Measurements from ENCODE around the gene VAV2.
"Not testable (repeated sequence)": the region's sequence is repeated elsewhere in the genome, so short reads cannot be mapped to it uniquely, and the experiment has no call there.

VAV2 gene

GRCh38 chr9:133963166-133963565 lies 29.0 kb downstream of the VAV2 start:
- Histone ChIP-seq H3K27ac (ENCODE audit: low read depth, low read length) (no peak overlapping the region), H3K27me3 (ENCODE audit: insufficient read depth, low read length) (no peaks in the 10 kb centered on the region), H3K4me3 (ENCODE audit: low read depth, low read length) (no peak overlapping the region), H3K79me2 (ENCODE audit: control insufficient read depth, insufficient read depth, low read length, unreplicated experiment) (peaks cover 63% of the 10 kb centered on the region), H2AFZ (ENCODE audit: low read length, unreplicated experiment) (no peak overlapping the region), H3K4me1 (ENCODE audit: control insufficient read depth, insufficient read depth, low read length, unreplicated experiment) (no peaks in the 10 kb centered on the region), H3K36me3 (ENCODE audit: insufficient read depth, low read length) (no peaks in the 10 kb centered on the region)

- H3K27ac ChIP-seq (ENCODE audit: low read depth, low read length) = no peak overlapping the region
- no peaks in the 10 kb centered on the region for H3K27me3 ChIP-seq (ENCODE audit: insufficient read depth, low read length)
Measured at GRCh38 chr9:133962341-133962740, 29.8 kb downstream of the VAV2 start.

GRCh38 chr9:133961226-133962165 lies 30.6 kb downstream of the VAV2 start:
- no peaks in the 10 kb centered on the region for H3K36me3 ChIP-seq (ENCODE audit: insufficient read depth, low read length)
- H3K4me3 ChIP-seq (ENCODE audit: low read depth, low read length) = no peak overlapping the region
- peaks cover 64% of the 10 kb centered on the region for H3K79me2 ChIP-seq (ENCODE audit: control insufficient read depth, insufficient read depth, low read length, unreplicated experiment)
- no peak overlapping the region for H2AFZ ChIP-seq (ENCODE audit: low read length, unreplicated experiment)
- no peak overlapping the region for H3K27ac ChIP-seq (ENCODE audit: low read depth, low read length)
- H3K4me1 ChIP-seq (ENCODE audit: control insufficient read depth, insufficient read depth, low read length, unreplicated experiment) = peaks cover 10% of the 10 kb centered on the region
- no peaks in the 10 kb centered on the region for H3K27me3 ChIP-seq (ENCODE audit: insufficient read depth, low read length)

More at GRCh38 chr9:133962341-133962740, 29.8 kb downstream of the VAV2 start:
- Histone ChIP-seq H3K79me2 (ENCODE audit: control insufficient read depth, insufficient read depth, low read length, unreplicated experiment) (peaks cover 60% of the 10 kb centered on the region), H3K36me3 (ENCODE audit: insufficient read depth, low read length) (no peaks in the 10 kb centered on the region), H3K4me1 (ENCODE audit: control insufficient read depth, insufficient read depth, low read length, unreplicated experiment) (peaks cover 2% of the 10 kb centered on the region), H2AFZ (ENCODE audit: low read length, unreplicated experiment) (no peak overlapping the region), H3K4me3 (ENCODE audit: low read depth, low read length) (no peak overlapping the region)

GRCh38 chr9:133960568-133961129 lies 31.5 kb downstream of the VAV2 start:
- Histone ChIP-seq H3K4me1 (ENCODE audit: control insufficient read depth, insufficient read depth, low read length, unreplicated experiment) (peaks cover 17% of the 10 kb centered on the region), H3K27ac (ENCODE audit: low read depth, low read length) (no peak overlapping the region), H2AFZ (ENCODE audit: low read length, unreplicated experiment) (no peak overlapping the region), H3K27me3 (ENCODE audit: insufficient read depth, low read length) (no peaks in the 10 kb centered on the region), H3K4me3 (ENCODE audit: low read depth, low read length) (no peak overlapping the region), H3K79me2 (ENCODE audit: control insufficient read depth, insufficient read depth, low read length, unreplicated experiment) (peaks cover 67% of the 10 kb centered on the region), H3K36me3 (ENCODE audit: insufficient read depth, low read length) (no peaks in the 10 kb centered on the region)

- Histone ChIP-seq H3K4me1 (ENCODE audit: control insufficient read depth, insufficient read depth, low read length, unreplicated experiment) (peaks cover 17% of the 10 kb centered on the region), H3K4me3 (ENCODE audit: low read depth, low read length) (no peak overlapping the region), H3K27ac (ENCODE audit: low read depth, low read length) (no peak overlapping the region), H2AFZ (ENCODE audit: low read length, unreplicated experiment) (no peak overlapping the region), H3K79me2 (ENCODE audit: control insufficient read depth, insufficient read depth, low read length, unreplicated experiment) (peaks cover 67% of the 10 kb centered on the region), H3K27me3 (ENCODE audit: insufficient read depth, low read length) (no peaks in the 10 kb centered on the region), H3K36me3 (ENCODE audit: insufficient read depth, low read length) (no peaks in the 10 kb centered on the region)
Measured at GRCh38 chr9:133959966-133960567, 32.1 kb downstream of the VAV2 start.

DNA sequence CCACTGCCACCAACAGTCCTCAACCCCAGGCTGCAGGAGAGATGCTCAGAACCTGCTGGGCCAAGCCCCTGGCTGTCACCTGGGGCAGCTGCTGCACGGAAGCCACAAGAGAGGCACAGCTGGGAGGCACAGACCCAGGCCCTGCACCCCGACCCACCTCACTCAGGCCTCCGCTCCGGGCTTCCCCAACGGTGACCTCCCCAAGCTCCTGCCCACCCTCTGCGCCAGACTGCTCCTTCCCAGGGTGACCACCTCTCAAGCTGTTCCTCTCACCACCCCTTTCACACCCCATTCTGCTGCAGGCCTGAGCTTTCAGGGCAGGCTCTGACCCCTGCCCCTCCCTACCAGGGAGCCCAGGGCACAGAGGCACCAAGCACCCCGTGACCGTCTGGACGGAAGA lies 33.0 kb downstream of the VAV2 start:
- peaks cover 59% of the 10 kb centered on the region for H3K79me2 ChIP-seq (ENCODE audit: control insufficient read depth, insufficient read depth, low read length, unreplicated experiment)
- no peak overlapping the region for H3K4me3 ChIP-seq (ENCODE audit: low read depth, low read length)

GRCh38 chr9:133958756-133959155 lies 33.4 kb downstream of the VAV2 start:
- Histone ChIP-seq H3K79me2 (ENCODE audit: control insufficient read depth, insufficient read depth, low read length, unreplicated experiment) (peaks cover 59% of the 10 kb centered on the region), H2AFZ (ENCODE audit: low read length, unreplicated experiment) (no peak overlapping the region), H3K27me3 (ENCODE audit: insufficient read depth, low read length) (no peaks in the 10 kb centered on the region), H3K4me3 (ENCODE audit: low read depth, low read length) (no peak overlapping the region), H3K27ac (ENCODE audit: low read depth, low read length) (no peak overlapping the region), H3K36me3 (ENCODE audit: insufficient read depth, low read length) (no peaks in the 10 kb centered on the region), H3K4me1 (ENCODE audit: control insufficient read depth, insufficient read depth, low read length, unreplicated experiment) (peaks cover 17% of the 10 kb centered on the region)

More for the DNA sequence above, 33.0 kb downstream of the VAV2 start:
- peaks cover 17% of the 10 kb centered on the region for H3K4me1 ChIP-seq (ENCODE audit: control insufficient read depth, insufficient read depth, low read length, unreplicated experiment)
- no peaks in the 10 kb centered on the region for H3K36me3 ChIP-seq (ENCODE audit: insufficient read depth, low read length)
- no peak overlapping the region for H3K27ac ChIP-seq (ENCODE audit: low read depth, low read length)
- H3K27me3 ChIP-seq (ENCODE audit: insufficient read depth, low read length) = no peaks in the 10 kb centered on the region
- H2AFZ ChIP-seq (ENCODE audit: low read length, unreplicated experiment) = no peak overlapping the region

GRCh38 chr9:133957772-133958171 lies 34.4 kb downstream of the VAV2 start:
- not testable (repeated sequence) for H3K36me3 ChIP-seq (ENCODE audit: insufficient read depth, low read length); H3K4me3 ChIP-seq (ENCODE audit: low read depth, low read length); H3K27ac ChIP-seq (ENCODE audit: low read depth, low read length); H3K27me3 ChIP-seq (ENCODE audit: insufficient read depth, low read length); H2AFZ ChIP-seq (ENCODE audit: low read length, unreplicated experiment)
- peaks cover 50% of the 10 kb centered on the region for H3K79me2 ChIP-seq (ENCODE audit: control insufficient read depth, insufficient read depth, low read length, unreplicated experiment)
- peaks cover 17% of the 10 kb centered on the region for H3K4me1 ChIP-seq (ENCODE audit: control insufficient read depth, insufficient read depth, low read length, unreplicated experiment)

DNA sequence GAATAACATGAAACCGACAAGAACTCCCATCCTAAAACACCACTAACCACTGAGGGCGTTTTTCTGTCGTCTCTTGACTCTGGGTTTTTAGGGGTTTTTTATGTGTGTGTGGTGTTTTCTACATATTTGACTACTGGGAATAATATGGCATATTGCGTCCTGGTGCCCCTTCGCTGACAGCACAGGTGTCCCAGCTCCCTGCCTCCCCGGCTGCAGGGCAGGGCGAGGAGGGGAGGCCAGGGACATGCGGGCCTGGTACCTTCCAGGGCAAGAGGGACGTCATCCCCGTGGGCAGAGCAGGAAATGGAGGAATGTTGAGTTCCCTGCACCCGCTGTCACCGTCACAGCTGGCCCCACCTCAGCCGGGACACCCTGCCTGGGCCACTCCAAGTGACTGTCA lies 34.8 kb downstream of the VAV2 start:
- Histone ChIP-seq H3K4me1 (ENCODE audit: control insufficient read depth, insufficient read depth, low read length, unreplicated experiment) (peaks cover 17% of the 10 kb centered on the region), H3K27me3 (ENCODE audit: insufficient read depth, low read length) (no peaks in the 10 kb centered on the region), H3K27ac (ENCODE audit: low read depth, low read length) (no peak overlapping the region), H3K79me2 (ENCODE audit: control insufficient read depth, insufficient read depth, low read length, unreplicated experiment) (peaks cover 48% of the 10 kb centered on the region), H3K4me3 (ENCODE audit: low read depth, low read length) (no peak overlapping the region), H2AFZ (ENCODE audit: low read length, unreplicated experiment) (no peak overlapping the region), H3K36me3 (ENCODE audit: insufficient read depth, low read length) (no peaks in the 10 kb centered on the region)

DNA sequence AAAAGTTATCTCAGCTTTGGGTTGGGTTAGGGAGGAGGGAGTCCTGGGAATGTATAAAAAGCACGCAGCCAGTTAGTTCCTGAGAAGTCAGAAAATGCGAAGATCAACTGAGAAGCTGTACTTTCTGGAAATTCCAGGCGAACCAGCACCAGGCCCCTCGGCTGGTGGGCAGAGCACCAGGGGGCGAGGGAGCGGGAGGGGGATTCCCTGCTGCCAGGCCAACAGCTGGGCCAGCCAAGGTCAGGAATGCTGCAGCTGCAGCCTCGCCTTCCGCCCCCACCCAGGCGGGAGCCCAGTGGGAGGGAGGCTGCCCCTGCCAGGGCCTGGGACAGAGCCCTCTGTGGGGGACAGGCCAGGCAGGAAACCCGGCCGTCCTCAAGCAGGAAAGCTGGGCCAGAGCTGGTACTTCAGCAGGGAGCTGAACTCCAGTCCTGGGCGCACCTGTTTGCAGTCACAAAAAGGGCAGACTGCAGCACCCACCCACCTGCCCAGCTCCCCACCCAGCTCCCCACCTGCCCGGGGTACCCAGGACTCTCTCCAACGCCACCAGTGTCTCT lies 35.5 kb downstream of the VAV2 start:
- Histone ChIP-seq H2AFZ (ENCODE audit: low read length, unreplicated experiment) (no peak overlapping the region), H3K4me1 (ENCODE audit: control insufficient read depth, insufficient read depth, low read length, unreplicated experiment) (peaks cover 17% of the 10 kb centered on the region), H3K27me3 (ENCODE audit: insufficient read depth, low read length) (no peaks in the 10 kb centered on the region), H3K27ac (ENCODE audit: low read depth, low read length) (peak overlapping the region; percentile 3; the same call in 1 of the 2 replicates), H3K4me3 (ENCODE audit: low read depth, low read length) (peak overlapping the region; percentile 53), H3K36me3 (ENCODE audit: insufficient read depth, low read length) (no peaks in the 10 kb centered on the region), H3K79me2 (ENCODE audit: control insufficient read depth, insufficient read depth, low read length, unreplicated experiment) (peaks cover 41% of the 10 kb centered on the region)
